SK-N-SH treated with all-trans-retinoic acid at 6 μM for 48 hours (cell line): ENCODE data around the gene MRGPRX2.
A peak's percentile ranks its signal among the peaks of the same experiment; 100 is the strongest.

ENCODE experiments used
- ATAC-seq: fragments of 200-7000 bp; cut with Tn5 transposase; 3 replicates; pipeline ENCODE4 v1.9.1; 2020; ENCODE audit warnings: mild to moderate bottlenecking, moderate library complexity
- BACH2 ChIP-seq: fragments of 250-450 bp; sonication (Bioruptor Pico); IDR thresholded peaks from 2 replicates; pipeline ENCODE4 v1.9.0; 2021; ENCODE audit warnings: mild to moderate bottlenecking, borderline replicate concordance
- CSDC2 ChIP-seq: fragments of 250-450 bp; sonication (Bioruptor Pico); IDR thresholded peaks from 2 replicates; pipeline ENCODE4 v1.5.0; 2020; ENCODE audit warnings: mild to moderate bottlenecking, moderate library complexity
- ESRRG ChIP-seq: fragments of 250-450 bp; sonication (Bioruptor Pico); IDR thresholded peaks from 2 replicates; pipeline ENCODE4 v1.6.1; 2021; ENCODE audit warnings: mild to moderate bottlenecking
- GLIS3 ChIP-seq: fragments of 250-450 bp; sonication (Bioruptor Pico); IDR thresholded peaks from 2 replicates; pipeline ENCODE4 v1.5.0; 2020; ENCODE audit warnings: mild to moderate bottlenecking, moderate library complexity
- ISL1 ChIP-seq: fragments of 250-450 bp; sonication (Bioruptor Pico); IDR thresholded peaks from 2 replicates; pipeline ENCODE4 v2.1.2; 2022; ENCODE audit warnings: mild to moderate bottlenecking, moderate library complexity
- OSR1 ChIP-seq: fragments of 250-450 bp; sonication (Bioruptor Pico); IDR thresholded peaks from 2 replicates; pipeline ENCODE4 v1.8.0; 2022; ENCODE audit warnings: moderate library complexity, mild to moderate bottlenecking, inconsistent platforms
- PATZ1 ChIP-seq: fragments of 250-450 bp; sonication (Bioruptor Pico); IDR thresholded peaks from 2 replicates; pipeline ENCODE4 v1.8.0; 2020; ENCODE audit warnings: mild to moderate bottlenecking, moderate library complexity, borderline replicate concordance
- POU6F1 ChIP-seq: fragments of 250-450 bp; sonication (Bioruptor Pico); IDR thresholded peaks from 2 replicates; pipeline ENCODE4 v1.8.0; 2021; ENCODE audit warnings: low read depth, mild to moderate bottlenecking, moderate library complexity, borderline replicate concordance
- PPARA ChIP-seq: fragments of 250-450 bp; sonication (Bioruptor Pico); IDR thresholded peaks from 2 replicates; pipeline ENCODE4 v1.5.0; 2020; ENCODE audit warnings: mild to moderate bottlenecking, borderline replicate concordance
- SNAI2 ChIP-seq: fragments of 250-450 bp; sonication (Bioruptor Pico); IDR thresholded peaks from 2 replicates; pipeline ENCODE4 v1.5.0; 2020; ENCODE audit warnings: mild to moderate bottlenecking, moderate library complexity
- ZC3H10 ChIP-seq: fragments of 250-450 bp; sonication (Bioruptor Pico); IDR thresholded peaks from 2 replicates; pipeline ENCODE4 v1.5.1; 2021; ENCODE audit warnings: mild to moderate bottlenecking, moderate library complexity
- ZFP3 ChIP-seq: fragments of 250-450 bp; sonication (Bioruptor Pico); IDR thresholded peaks from 2 replicates; pipeline ENCODE4 v1.5.0; 2020; ENCODE audit warnings: mild to moderate bottlenecking, moderate library complexity
- ZFP30 ChIP-seq: fragments of 450-650 bp; formaldehyde crosslinking; IDR thresholded peaks from 2 replicates; pipeline ENCODE4 v1.5.0; 2022; ENCODE audit warnings: mild to moderate bottlenecking, moderate library complexity
- ZNF565 ChIP-seq: fragments of 450-650 bp; formaldehyde crosslinking; conservative IDR thresholded peaks from 2 replicates; pipeline ENCODE4 v1.5.0; 2020; ENCODE audit warnings: low read depth, mild to moderate bottlenecking, moderate library complexity
- ZNF70 ChIP-seq: fragments of 450-650 bp; formaldehyde crosslinking; IDR thresholded peaks from 2 replicates; pipeline ENCODE4 v1.5.0; 2020; ENCODE audit warnings: mild to moderate bottlenecking, moderate library complexity
- ZNF8 ChIP-seq: fragments of 450-650 bp; formaldehyde crosslinking; IDR thresholded peaks from 2 replicates; pipeline ENCODE4 v1.5.0; 2020; ENCODE audit warnings: mild to moderate bottlenecking, moderate library complexity
- TF ChIP-seq, protein P1 (sequence below): fragments of 250-450 bp; sonication (Bioruptor Pico); IDR thresholded peaks from 2 replicates; pipeline ENCODE4 v1.5.1; 2020; ENCODE audit warnings: low read depth, mild to moderate bottlenecking, moderate library complexity
- TF ChIP-seq, protein P2 (sequence below): fragments of 250-450 bp; sonication (Bioruptor Pico); IDR thresholded peaks from 2 replicates; pipeline ENCODE4 v1.5.0; 2020; ENCODE audit warnings: mild to moderate bottlenecking, moderate library complexity

MRGPRX2 gene

DNA sequence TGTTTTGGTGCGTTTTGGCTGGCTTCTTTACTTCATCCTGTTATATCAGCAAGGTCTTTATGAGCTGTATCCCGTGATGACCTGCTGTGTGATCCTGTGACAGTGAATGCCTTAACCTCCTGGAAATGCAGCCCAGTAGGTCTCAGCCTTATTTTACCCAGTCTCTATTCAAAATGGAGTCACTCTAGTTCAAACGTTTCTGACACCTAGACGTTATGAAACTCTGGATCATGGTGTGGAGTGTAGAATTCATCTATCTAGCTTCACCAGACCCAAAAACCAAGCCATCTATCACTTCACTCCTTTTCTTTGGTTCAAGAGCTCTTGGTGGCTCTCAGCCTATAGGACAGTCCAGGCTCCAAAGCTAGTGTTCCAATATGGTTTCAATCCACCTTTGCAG, 28.3 kb upstream of the MRGPRX2 start:
- ATAC-seq: no peak
- TF ChIP-seq, protein P1, sequence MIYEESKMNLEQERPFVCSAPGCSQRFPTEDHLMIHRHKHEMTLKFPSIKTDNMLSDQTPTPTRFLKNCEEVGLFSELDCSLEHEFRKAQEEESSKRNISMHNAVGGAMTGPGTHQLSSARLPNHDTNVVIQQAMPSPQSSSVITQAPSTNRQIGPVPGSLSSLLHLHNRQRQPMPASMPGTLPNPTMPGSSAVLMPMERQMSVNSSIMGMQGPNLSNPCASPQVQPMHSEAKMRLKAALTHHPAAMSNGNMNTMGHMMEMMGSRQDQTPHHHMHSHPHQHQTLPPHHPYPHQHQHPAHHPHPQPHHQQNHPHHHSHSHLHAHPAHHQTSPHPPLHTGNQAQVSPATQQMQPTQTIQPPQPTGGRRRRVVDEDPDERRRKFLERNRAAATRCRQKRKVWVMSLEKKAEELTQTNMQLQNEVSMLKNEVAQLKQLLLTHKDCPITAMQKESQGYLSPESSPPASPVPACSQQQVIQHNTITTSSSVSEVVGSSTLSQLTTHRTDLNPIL (CRISPR knock-in tag): no peak
- TF ChIP-seq BACH2 (no peak), GLIS3 (CRISPR knock-in tag) (no peak), ESRRG (CRISPR knock-in tag) (no peak), ZNF565 (CRISPR knock-in tag) (no peak), PATZ1 (CRISPR knock-in tag) (no peak)
- TF ChIP-seq, protein P2, sequence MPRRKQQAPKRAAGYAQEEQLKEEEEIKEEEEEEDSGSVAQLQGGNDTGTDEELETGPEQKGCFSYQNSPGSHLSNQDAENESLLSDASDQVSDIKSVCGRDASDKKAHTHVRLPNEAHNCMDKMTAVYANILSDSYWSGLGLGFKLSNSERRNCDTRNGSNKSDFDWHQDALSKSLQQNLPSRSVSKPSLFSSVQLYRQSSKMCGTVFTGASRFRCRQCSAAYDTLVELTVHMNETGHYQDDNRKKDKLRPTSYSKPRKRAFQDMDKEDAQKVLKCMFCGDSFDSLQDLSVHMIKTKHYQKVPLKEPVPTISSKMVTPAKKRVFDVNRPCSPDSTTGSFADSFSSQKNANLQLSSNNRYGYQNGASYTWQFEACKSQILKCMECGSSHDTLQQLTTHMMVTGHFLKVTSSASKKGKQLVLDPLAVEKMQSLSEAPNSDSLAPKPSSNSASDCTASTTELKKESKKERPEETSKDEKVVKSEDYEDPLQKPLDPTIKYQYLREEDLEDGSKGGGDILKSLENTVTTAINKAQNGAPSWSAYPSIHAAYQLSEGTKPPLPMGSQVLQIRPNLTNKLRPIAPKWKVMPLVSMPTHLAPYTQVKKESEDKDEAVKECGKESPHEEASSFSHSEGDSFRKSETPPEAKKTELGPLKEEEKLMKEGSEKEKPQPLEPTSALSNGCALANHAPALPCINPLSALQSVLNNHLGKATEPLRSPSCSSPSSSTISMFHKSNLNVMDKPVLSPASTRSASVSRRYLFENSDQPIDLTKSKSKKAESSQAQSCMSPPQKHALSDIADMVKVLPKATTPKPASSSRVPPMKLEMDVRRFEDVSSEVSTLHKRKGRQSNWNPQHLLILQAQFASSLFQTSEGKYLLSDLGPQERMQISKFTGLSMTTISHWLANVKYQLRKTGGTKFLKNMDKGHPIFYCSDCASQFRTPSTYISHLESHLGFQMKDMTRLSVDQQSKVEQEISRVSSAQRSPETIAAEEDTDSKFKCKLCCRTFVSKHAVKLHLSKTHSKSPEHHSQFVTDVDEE (CRISPR knock-in tag): no peak
- TF ChIP-seq, all 23 proteins: peak for 0

- TF ChIP-seq, protein P1 (CRISPR knock-in tag): no peak
- TF ChIP-seq ZNF8 (CRISPR knock-in tag): no peak
- TF ChIP-seq OSR1 (CRISPR knock-in tag): no peak
- TF ChIP-seq ISL1: no peak
- TF ChIP-seq CSDC2 (CRISPR knock-in tag): no peak
- no peak for TF ChIP-seq ZFP30 (CRISPR knock-in tag)
- no peak for TF ChIP-seq ZFP3 (CRISPR knock-in tag)
- TF ChIP-seq POU6F1: no peak
- no peak for TF ChIP-seq SNAI2 (CRISPR knock-in tag)
- no peak for TF ChIP-seq PPARA (CRISPR knock-in tag)
- TF ChIP-seq, all 23 proteins: peak for 0
- peak; percentile 59; the same call in 2 of the 3 replicates for ATAC-seq
Observed at GRCh38 chr11:19087658-19088057, 27.1 kb upstream of the MRGPRX2 start.

GRCh38 chr11:19084661-19085315, 24.3 kb upstream of the MRGPRX2 start:
- TF ChIP-seq ZC3H10 (CRISPR knock-in tag): no peak
- TF ChIP-seq POU6F1: no peak
- TF ChIP-seq PPARA (CRISPR knock-in tag): no peak
- no peak for TF ChIP-seq CSDC2 (CRISPR knock-in tag)
- no peak for TF ChIP-seq GLIS3 (CRISPR knock-in tag)
- TF ChIP-seq PATZ1 (CRISPR knock-in tag): no peak
- no peak for TF ChIP-seq BACH2
- TF ChIP-seq, protein P1 (CRISPR knock-in tag): no peak
- TF ChIP-seq ZNF70 (CRISPR knock-in tag): no peak
- TF ChIP-seq, all 23 proteins: peak for 0

More at GRCh38 chr11:19084661-19085315, 24.3 kb upstream of the MRGPRX2 start:
- ATAC-seq: no peak
